ENCODE data around the gene GORAB. TPM values are rescaled to one million over a fixed set of nuclear protein-coding genes. Genes with fewer than 3 reads are reported as not detected.

GORAB gene
- total and polyA plus RNA-seq, 2 of the 13 experiments (the other 11 are each of a cell fraction or from before 2014, with no cell fraction given), result 6.6 to 9.2 TPM

GRCh38 chr1:170510163-170510562 lies 21.8 kb upstream of the GORAB start (continued):
- no peak for TF ChIP-seq ZBTB4 (CRISPR knock-in tag; IDR thresholded peaks at IDR 0.05; ENCODE audit: borderline replicate concordance)
- TF ChIP-seq RFXANK (CRISPR knock-in tag; IDR thresholded peaks at IDR 0.05), result no peak
- no peak for TF ChIP-seq EHMT2 (IDR thresholded peaks at IDR 0.05; ENCODE audit: borderline replicate concordance, low read depth, low read length)
- TF ChIP-seq ZMAT5 (CRISPR knock-in tag; IDR thresholded peaks at IDR 0.05; ENCODE audit: borderline replicate concordance, low read depth), result no peak
- no peak for TF ChIP-seq ZBTB14 (CRISPR knock-in tag; IDR thresholded peaks at IDR 0.05)
- no peak for TF ChIP-seq FOXA3 (CRISPR knock-in tag; IDR thresholded peaks at IDR 0.05)
- no peak for TF ChIP-seq HNF4A (CRISPR knock-in tag; IDR thresholded peaks at IDR 0.05)
- no peak for TF ChIP-seq PBX2 (CRISPR knock-in tag; IDR thresholded peaks at IDR 0.05)
- no peak for TF ChIP-seq DR1 (CRISPR knock-in tag; IDR thresholded peaks at IDR 0.05)
- TF ChIP-seq AHR (CRISPR knock-in tag; IDR thresholded peaks at IDR 0.05), result no peak
- TF ChIP-seq BCL3 (CRISPR knock-in tag; IDR thresholded peaks at IDR 0.05), result no peak

All from HepG2 (cell line).